Measurements from ENCODE around the gene HGF. TPM values are rescaled to one million over a fixed set of nuclear protein-coding genes. Genes with fewer than 3 reads are reported as not detected.

The HGF gene
- total RNA-seq, 4 donors from 2014 or later, result 4.7 to 13.6 (median 8.5) TPM

DNA sequence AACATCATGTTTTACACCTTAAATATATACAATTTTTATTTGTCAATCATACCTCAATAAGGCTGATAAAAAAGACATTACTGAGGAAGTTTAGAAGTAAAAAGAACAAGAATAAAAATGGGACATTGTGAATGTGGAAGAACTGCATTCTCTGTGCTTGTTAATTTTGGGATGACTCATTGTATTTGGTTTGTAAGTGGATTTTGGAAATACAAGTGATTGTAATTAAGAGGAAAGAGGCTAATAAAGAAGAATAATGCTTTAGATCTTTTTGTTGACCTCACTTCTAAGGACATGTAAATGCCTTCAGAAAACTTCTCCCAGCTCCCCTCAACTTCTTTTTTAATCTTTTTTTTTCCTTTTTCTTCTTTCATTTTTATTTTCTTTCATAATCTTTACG, 76.0 kb downstream of the HGF start:
- no peak overlapping the region for H3K4me3 ChIP-seq
- no peak for ATAC-seq
- no peaks in the 10 kb centered on the region for H3K9me3 ChIP-seq
- TF ChIP-seq, protein P1, sequence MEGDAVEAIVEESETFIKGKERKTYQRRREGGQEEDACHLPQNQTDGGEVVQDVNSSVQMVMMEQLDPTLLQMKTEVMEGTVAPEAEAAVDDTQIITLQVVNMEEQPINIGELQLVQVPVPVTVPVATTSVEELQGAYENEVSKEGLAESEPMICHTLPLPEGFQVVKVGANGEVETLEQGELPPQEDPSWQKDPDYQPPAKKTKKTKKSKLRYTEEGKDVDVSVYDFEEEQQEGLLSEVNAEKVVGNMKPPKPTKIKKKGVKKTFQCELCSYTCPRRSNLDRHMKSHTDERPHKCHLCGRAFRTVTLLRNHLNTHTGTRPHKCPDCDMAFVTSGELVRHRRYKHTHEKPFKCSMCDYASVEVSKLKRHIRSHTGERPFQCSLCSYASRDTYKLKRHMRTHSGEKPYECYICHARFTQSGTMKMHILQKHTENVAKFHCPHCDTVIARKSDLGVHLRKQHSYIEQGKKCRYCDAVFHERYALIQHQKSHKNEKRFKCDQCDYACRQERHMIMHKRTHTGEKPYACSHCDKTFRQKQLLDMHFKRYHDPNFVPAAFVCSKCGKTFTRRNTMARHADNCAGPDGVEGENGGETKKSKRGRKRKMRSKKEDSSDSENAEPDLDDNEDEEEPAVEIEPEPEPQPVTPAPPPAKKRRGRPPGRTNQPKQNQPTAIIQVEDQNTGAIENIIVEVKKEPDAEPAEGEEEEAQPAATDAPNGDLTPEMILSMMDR (IDR thresholded peaks at IDR 0.05), result no peak
- no peak for TF ChIP-seq EP300 (IDR thresholded peaks at IDR 0.05)
- peaks cover 0 to 6% (median 0%) of the 10 kb centered on the region in 3 donors for H3K4me1 ChIP-seq
- H3K27ac ChIP-seq, result no peak overlapping the region
- H3K27me3 ChIP-seq, result no peaks in the 10 kb centered on the region
- 50 to 100% methylated on average over 1 of the region's 1 CpG for WGBS, 2 donors (ENCODE audit: low coverage in 1 of 2)
- H3K36me3 ChIP-seq, result no peaks in the 10 kb centered on the region

DNA sequence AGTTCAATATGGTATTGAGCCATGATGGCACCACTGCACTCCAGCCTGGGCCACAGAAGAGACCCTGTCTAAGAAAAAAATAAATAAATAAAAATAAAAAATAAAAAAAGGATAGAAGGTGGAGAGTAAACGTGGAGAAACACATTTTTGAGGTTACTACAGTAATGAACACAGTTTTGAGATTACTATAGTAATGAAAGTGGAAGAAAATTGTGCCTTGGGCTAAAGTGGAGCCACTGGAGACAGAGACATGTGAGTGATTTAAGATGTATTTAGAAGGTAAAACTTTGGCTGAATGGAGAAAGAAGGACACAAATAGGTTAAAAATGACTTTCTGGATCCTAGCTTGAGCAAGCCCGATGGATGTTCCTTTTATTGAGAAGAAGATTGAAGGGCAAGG, 76.8 kb downstream of the HGF start:
- Histone ChIP-seq H3K27ac (no peak overlapping the region), H3K4me1 (peaks cover 0 to 6% (median 0%) of the 10 kb centered on the region in 3 donors), H3K9me3 (no peaks in the 10 kb centered on the region), H3K36me3 (no peaks in the 10 kb centered on the region), H3K27me3 (no peaks in the 10 kb centered on the region), H3K4me3 (no peak overlapping the region)
- TF ChIP-seq, protein P1 (IDR thresholded peaks at IDR 0.05), result no peak
- TF ChIP-seq POLR2A (IDR thresholded peaks at IDR 0.05) (no peak), EP300 (IDR thresholded peaks at IDR 0.05) (no peak), POLR2AphosphoS5 (IDR thresholded peaks at IDR 0.05) (no peak)
- no peak for ATAC-seq
- 94 to 100% methylated on average over 2 of the region's 2 CpGs for WGBS, 2 donors (ENCODE audit: low coverage in 1 of 2)

DNA sequence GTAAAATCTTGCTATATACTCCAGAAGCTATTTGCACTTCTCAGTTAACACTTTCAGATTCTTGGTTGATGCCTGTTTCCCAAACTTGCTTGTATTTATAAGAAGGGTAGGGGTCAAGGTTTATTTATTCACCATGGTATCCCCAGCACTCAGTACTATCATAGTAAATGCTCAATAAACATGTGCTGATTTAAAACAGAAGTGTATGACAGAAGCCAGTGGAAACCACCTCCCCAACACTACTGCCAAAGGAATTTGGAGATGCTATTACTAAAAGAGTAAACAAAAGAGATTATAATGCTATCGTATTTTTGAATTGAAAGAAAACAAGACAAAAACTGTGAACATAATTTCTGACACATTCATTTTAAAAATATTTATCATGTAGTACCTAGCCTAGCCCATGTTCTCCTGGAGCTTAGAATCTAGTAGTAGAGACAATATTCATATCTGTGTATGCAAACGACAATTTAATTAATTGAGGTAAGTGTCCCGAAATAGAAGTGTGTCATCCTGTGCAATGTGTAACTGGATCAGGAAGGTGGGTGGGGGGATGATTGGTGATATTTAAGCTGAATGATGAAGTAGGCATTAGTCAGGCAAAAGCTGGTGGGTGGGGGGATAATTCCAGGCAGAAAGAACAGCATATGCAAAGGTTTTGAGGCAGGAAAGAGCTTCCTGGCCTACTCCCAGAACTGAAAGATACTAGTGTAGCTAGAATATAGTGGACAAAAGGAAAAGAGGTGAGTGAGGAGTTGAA, 77.5 kb downstream of the HGF start:
- no peak overlapping the region for H3K27ac ChIP-seq
- TF ChIP-seq POLR2A (IDR thresholded peaks at IDR 0.05), result no peak
- no peak for TF ChIP-seq EP300 (IDR thresholded peaks at IDR 0.05)
- TF ChIP-seq POLR2AphosphoS5 (IDR thresholded peaks at IDR 0.05), result no peak
- TF ChIP-seq, protein P1 (IDR thresholded peaks at IDR 0.05), result no peak

DNA sequence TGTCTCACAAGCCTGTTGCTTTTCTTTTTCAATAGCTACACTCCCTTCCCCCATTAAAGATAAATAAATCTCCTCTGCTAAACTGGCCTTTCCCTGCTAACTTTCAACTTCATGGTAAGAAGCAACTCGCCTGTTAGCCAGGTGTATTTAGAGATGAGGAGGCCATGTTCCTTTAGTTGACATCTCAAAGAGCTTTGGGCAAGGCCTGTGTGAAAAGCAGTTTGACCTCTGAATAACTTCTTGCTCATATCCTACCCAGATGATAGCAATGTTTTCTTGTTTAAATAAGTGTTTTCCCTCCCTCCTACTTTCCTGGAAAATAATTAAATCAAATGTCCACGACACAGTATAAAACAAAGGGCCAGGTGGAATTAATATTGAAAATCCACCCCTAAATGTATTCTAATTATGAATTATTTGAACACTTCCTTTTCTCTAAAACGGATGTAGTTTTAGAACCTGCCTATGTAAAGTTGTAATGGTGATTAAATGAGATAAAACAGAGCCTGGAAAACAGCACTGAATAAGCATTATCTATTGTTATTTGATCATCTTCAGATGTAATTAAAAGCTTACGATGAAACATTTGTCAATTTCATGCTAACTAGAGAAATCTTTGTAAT, 78.5 kb downstream of the HGF start:
- TF ChIP-seq EP300 (IDR thresholded peaks at IDR 0.05) (no peak), POLR2A (IDR thresholded peaks at IDR 0.05) (no peak), POLR2AphosphoS5 (IDR thresholded peaks at IDR 0.05) (no peak)
- TF ChIP-seq, protein P1 (IDR thresholded peaks at IDR 0.05), result no peak
- no peaks in the 10 kb centered on the region for H3K9me3 ChIP-seq
- H3K36me3 ChIP-seq, result no peaks in the 10 kb centered on the region
- 62 to 71% methylated on average over 4 of the region's 4 CpGs for WGBS, 2 donors (ENCODE audit: low coverage in 1 of 2)
- no peak overlapping the region for H3K27ac ChIP-seq
- ATAC-seq, result no peak
- no peak overlapping the region for H3K4me3 ChIP-seq
- H3K4me1 ChIP-seq, result peaks cover 0 to 7% (median 0%) of the 10 kb centered on the region in 3 donors
- H3K27me3 ChIP-seq, result no peaks in the 10 kb centered on the region

More for the DNA sequence above, 77.5 kb downstream of the HGF start:
- H3K4me3 ChIP-seq, result no peak overlapping the region
- H3K36me3 ChIP-seq, result no peaks in the 10 kb centered on the region
- peaks cover 0 to 6% (median 0%) of the 10 kb centered on the region in 3 donors for H3K4me1 ChIP-seq
- no peak for ATAC-seq
- no peaks in the 10 kb centered on the region for H3K27me3 ChIP-seq
- WGBS, 2 donors (ENCODE audit: low coverage in 1 of 2), result 53 to 71% methylated on average over 3 of the region's 3 CpGs
- H3K9me3 ChIP-seq, result no peaks in the 10 kb centered on the region

DNA sequence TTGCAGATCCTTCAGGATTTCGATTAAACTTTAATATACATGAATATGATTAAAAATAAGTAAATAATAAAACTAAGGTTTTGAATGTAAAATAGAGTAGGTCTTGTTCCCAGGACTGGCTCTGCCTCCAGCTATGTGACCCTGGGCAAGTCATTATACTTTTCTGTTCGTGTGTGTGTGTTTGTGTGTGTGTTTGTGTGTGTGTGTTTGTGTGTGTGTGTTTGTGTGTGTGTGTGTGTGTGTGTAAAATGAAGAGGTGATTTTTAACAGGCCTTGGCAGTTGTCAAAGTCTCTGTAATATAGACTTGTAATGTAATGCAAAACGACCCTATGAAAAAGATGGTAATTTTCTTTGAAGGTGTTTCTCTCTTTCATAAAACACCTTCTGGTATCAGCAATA, 79.2 kb downstream of the HGF start:
- no peak for ATAC-seq
- 62 to 70% methylated on average over 3 of the region's 3 CpGs for WGBS, 2 donors (ENCODE audit: low coverage in 1 of 2)
- TF ChIP-seq, protein P1 (IDR thresholded peaks at IDR 0.05), result no peak
- TF ChIP-seq POLR2A (IDR thresholded peaks at IDR 0.05), result no peak
- no peak for TF ChIP-seq POLR2AphosphoS5 (IDR thresholded peaks at IDR 0.05)
- TF ChIP-seq EP300 (IDR thresholded peaks at IDR 0.05), result no peak
- Histone ChIP-seq H3K36me3 (no peaks in the 10 kb centered on the region), H3K4me1 (peaks cover 0 to 13% (median 0%) of the 10 kb centered on the region in 3 donors), H3K9me3 (no peaks in the 10 kb centered on the region), H3K4me3 (no peak overlapping the region), H3K27me3 (no peaks in the 10 kb centered on the region), H3K27ac (no peak overlapping the region)

Data from gastroesophageal sphincter (tissue), 4 donors.